CD14-positive monocyte (primary cell): Measurements from ENCODE around the gene TRH. TPM values are rescaled to one million over a fixed set of nuclear protein-coding genes. Genes with fewer than 3 reads are reported as not detected.

Source experiments
- DNase-seq, 3 donors: peaks; one replicate each; pipeline ENCODE4 v3.0.0-alpha.2; 2011 to 2022
- H2AFZ ChIP-seq: 2 replicates; pipeline ENCODE4 v1.6.0; 2012; ENCODE audit warnings: mild to moderate bottlenecking, low read depth, low read length, inconsistent platforms; ENCODE audit not compliant: insufficient read depth, poor library complexity, severe bottlenecking
- H3K27ac ChIP-seq, 2 donors: 1 replicate in 1 of 2; 2 replicates in 1 of 2; pipeline ENCODE4 v1.5.1; 2012 to 2013; ENCODE audit warnings: low read length in 2 of 2, control low read depth in 1 of 2, inconsistent platforms in 1 of 2, low read depth in 1 of 2, mild to moderate bottlenecking in 1 of 2
- H3K27me3 ChIP-seq, 2 donors: one replicate each; pipeline versions ENCODE4 v1.6.0 to v1.6.1; 2011 to 2013; ENCODE audit warnings: low read length in 2 of 2; ENCODE audit not compliant: control insufficient read depth in 2 of 2, insufficient read depth in 2 of 2
- H3K36me3 ChIP-seq, 2 donors: replicated peaks in 1 of 2; 1 replicate in 1 of 2; 2 replicates in 1 of 2; pipeline versions ENCODE4 v1.5.1 to v1.6.1; 2012 to 2013; ENCODE audit warnings: low read length in 2 of 2, control low read depth in 1 of 2, inconsistent platforms in 1 of 2, mild to moderate bottlenecking in 1 of 2; ENCODE audit not compliant: insufficient read depth in 2 of 2, control insufficient read depth in 1 of 2
- H3K4me1 ChIP-seq, 2 donors: 1 replicate in 1 of 2; 2 replicates in 1 of 2; pipeline versions ENCODE4 v1.5.1 to v1.6.1; 2012 to 2013; ENCODE audit warnings: low read length in 2 of 2, control low read depth in 1 of 2, inconsistent platforms in 1 of 2, mild to moderate bottlenecking in 1 of 2, moderate library complexity in 1 of 2; ENCODE audit not compliant: insufficient read depth in 2 of 2, control insufficient read depth in 1 of 2
- H3K4me2 ChIP-seq: replicated peaks from 2 replicates; pipeline ENCODE3; 2012; ENCODE audit warnings: low read length, moderate library complexity, mild to moderate bottlenecking; ENCODE audit not compliant: poor library complexity, severe bottlenecking; ENCODE audit errors: extremely low read depth
- H3K4me3 ChIP-seq, 3 experiments: fragments of 200-600 bp in 1 of 3; sonication (generic) in 1 of 3; replicated peaks in 1 of 3; 1 replicate in 2 of 3; 2 replicates in 1 of 3; pipeline ENCODE4 v1.5.1; 2011 to 2013; ENCODE audit warnings: low read length in 3 of 3, mild to moderate bottlenecking in 3 of 3, control low read depth in 2 of 3, low read depth in 2 of 3, inconsistent platforms in 1 of 3, moderate library complexity in 1 of 3
- H3K79me2 ChIP-seq: 2 replicates; pipeline ENCODE4 v1.6.0; 2012; ENCODE audit warnings: mild to moderate bottlenecking, control low read depth, inconsistent platforms, low read length, moderate library complexity; ENCODE audit not compliant: insufficient read depth
- H3K9ac ChIP-seq: 2 replicates; pipeline ENCODE4 v1.6.0; 2017; ENCODE audit warnings: low read length, mild to moderate bottlenecking; ENCODE audit not compliant: insufficient read depth, poor library complexity, severe bottlenecking
- H3K9me3 ChIP-seq, 2 donors: replicated peaks in 1 of 2; 1 replicate in 1 of 2; 2 replicates in 1 of 2; pipeline versions ENCODE4 v1.5.1 to v1.6.1; 2012 to 2013; ENCODE audit warnings: low read length in 2 of 2, control low read depth in 1 of 2; ENCODE audit not compliant: control insufficient read depth in 1 of 2, insufficient read depth in 1 of 2
- H4K20me1 ChIP-seq: 2 replicates; pipeline ENCODE4 v1.6.0; 2012; ENCODE audit warnings: mild to moderate bottlenecking, low read length, control low read depth, moderate library complexity; ENCODE audit not compliant: insufficient read depth
- H3K27ac Mint-ChIP-seq, 7 donors: one replicate each; pipeline ENCODE4 v1.8.0; 2020; ENCODE audit warnings: mild to moderate bottlenecking in 7 of 7, mixed read lengths in 7 of 7, moderate library complexity in 6 of 7, inconsistent platforms in 2 of 7
- H3K27me3 Mint-ChIP-seq, 3 donors: one replicate each; pipeline ENCODE4 v1.8.0; 2021 to 2022; ENCODE audit warnings: low read depth in 3 of 3, mild to moderate bottlenecking in 3 of 3, mixed read lengths in 3 of 3, moderate library complexity in 3 of 3, inconsistent platforms in 1 of 3
- H3K36me3 Mint-ChIP-seq, 2 donors: one replicate each; pipeline ENCODE4 v1.8.0; 2020; ENCODE audit warnings: mixed read lengths in 2 of 2, inconsistent platforms in 1 of 2, mild to moderate bottlenecking in 1 of 2
- H3K4me1 Mint-ChIP-seq: one replicate; pipeline ENCODE4 v1.8.0; 2020; ENCODE audit warnings: mild to moderate bottlenecking, mixed read lengths
- H3K4me3 Mint-ChIP-seq, 2 donors: one replicate each; pipeline ENCODE4 v1.8.0; 2020; ENCODE audit warnings: mild to moderate bottlenecking in 2 of 2, mixed read lengths in 2 of 2, moderate library complexity in 1 of 2
- H3K9me3 Mint-ChIP-seq, 7 donors: one replicate each; pipeline ENCODE4 v1.8.0; 2020 to 2022; ENCODE audit warnings: mixed read lengths in 7 of 7, mild to moderate bottlenecking in 6 of 7, moderate library complexity in 6 of 7, inconsistent platforms in 2 of 7
- CTCF ChIP-seq: fragments of 200-600 bp; IDR thresholded peaks from one replicate; pipeline ENCODE4 v1.8.0; 2022; ENCODE audit warnings: antibody characterized with exemption, mild to moderate bottlenecking
- WGBS: methylation state at CpG from one replicate; pipeline ENCODE4 v1.1.5; 2013; ENCODE audit warnings: missing lambda C conversion rate; ENCODE audit not compliant: insufficient coverage; 5-methylcytosine and 5-hydroxymethylcytosine counted together
- intact Hi-C, 2 donors: fragments of 100-400 bp; cut with micrococcal nuclease; formaldehyde crosslinking; loops; one replicate each; pipeline versions ENCODE4 v1.15.0 to v1.15.1; 2023
- polyA plus RNA-seq, 3 donors: library from polyadenylated mRNA; depleted of rRNA in 1 of 3; unstranded in 2 of 3; stranded (reverse) in 1 of 3; fragments of 300-500 nt in 2 of 3; fragments of >200 nt in 1 of 3; fragmentation: Illumina TruSeq in 2 of 3; gene quantifications; 1 replicate in 2 of 3; 2 replicates in 1 of 3; pipeline ENCODE4 v1.2.3, GENCODE V29; 2012 to 2021

TRH gene
- polyA plus RNA-seq, 3 donors, result 0.91 TPM; not detected in 2

GRCh38 chr3:129943020-129943419 is 31.5 kb upstream of the TRH start:
- no peak overlapping the region for H3K27ac ChIP-seq
- H4K20me1 ChIP-seq, result no peaks in the 10 kb centered on the region
- TF ChIP-seq CTCF, result no peak
- no peak for DNase-seq
- H3K4me1 ChIP-seq, result peaks cover 9 to 10% of the 10 kb centered on the region in 2 donors
- no peak overlapping the region for H2AFZ ChIP-seq
- intact Hi-C loops, result loop anchor here in 1 of 2 donors (2.0 kb wide), 1 partner anchor 60 kb away; no protein-coding TSS in a partner anchor
- H3K9me3 ChIP-seq, result peaks cover 4 to 5% of the 10 kb centered on the region in 2 donors
- no peaks in the 10 kb centered on the region for H3K27me3 ChIP-seq
- no peaks in the 10 kb centered on the region for H3K36me3 Mint-ChIP-seq
- H3K4me3 ChIP-seq, result no peak overlapping the region
- H3K36me3 ChIP-seq, result no peaks in the 10 kb centered on the region
- H3K4me2 ChIP-seq, result no peak overlapping the region
- no peak overlapping the region for H3K27ac Mint-ChIP-seq
- peaks cover 3% of the 10 kb centered on the region in 3 donors for H3K27me3 Mint-ChIP-seq
- peaks cover 3 to 12% (median 7%) of the 10 kb centered on the region in 7 donors for H3K9me3 Mint-ChIP-seq
- H3K4me1 Mint-ChIP-seq, result peaks cover 15% of the 10 kb centered on the region
- H3K9ac ChIP-seq, result no peak overlapping the region
- WGBS, result 74% methylated on average over 3 of the region's 3 CpGs
- no peak overlapping the region for H3K4me3 Mint-ChIP-seq
- H3K79me2 ChIP-seq, result no peaks in the 10 kb centered on the region

GRCh38 chr3:129944709-129945108 is 29.8 kb upstream of the TRH start:
- intact Hi-C loops, result loop anchor here in 1 of 2 donors (5.0 kb wide), 1 partner anchor 158 kb away; no protein-coding TSS in a partner anchor
- TF ChIP-seq CTCF, result no peak
- WGBS, result 96% methylated on average over 6 of the region's 7 CpGs

More at GRCh38 chr3:129944709-129945108, 29.8 kb upstream of the TRH start:
- Histone ChIP-seq H3K79me2 (no peaks in the 10 kb centered on the region), H3K36me3 (no peaks in the 10 kb centered on the region), H2AFZ (no peak overlapping the region), H4K20me1 (no peaks in the 10 kb centered on the region), H3K4me1 (peaks cover 14 to 19% of the 10 kb centered on the region in 2 donors), H3K27ac (no peak overlapping the region), H3K27me3 (no peaks in the 10 kb centered on the region), H3K9me3 (peaks cover 4 to 5% of the 10 kb centered on the region in 2 donors), H3K4me3 (no peak overlapping the region), H3K9ac (no peak overlapping the region), H3K4me2 (no peak overlapping the region)
- H3K4me3 Mint-ChIP-seq, result no peak overlapping the region
- H3K36me3 Mint-ChIP-seq, result no peaks in the 10 kb centered on the region
- peaks cover 0 to 3% (median 2%) of the 10 kb centered on the region in 3 donors for H3K27me3 Mint-ChIP-seq
- no peak overlapping the region for H3K27ac Mint-ChIP-seq
- DNase-seq, result no peak
- H3K9me3 Mint-ChIP-seq, result peaks cover 3 to 13% (median 7%) of the 10 kb centered on the region in 7 donors
- H3K4me1 Mint-ChIP-seq, result peaks cover 17% of the 10 kb centered on the region
